Loucy (cell line): ENCODE measurements around the gene BBX.
A peak's percentile ranks its signal among the peaks of the same experiment; 100 is the strongest.

Experiments
- CTCF ChIP-seq: fragments of 200-600 bp; sonication (generic); conservative IDR thresholded peaks from 2 replicates; pipeline ENCODE4 v1.5.1; 2014; ENCODE audit warnings: mild to moderate bottlenecking, antibody characterized with exemption, low read length
- EZH2phosphoT487 ChIP-seq: fragments of 200-600 bp; IDR thresholded peaks from 2 replicates; pipeline ENCODE4 v1.6.1; 2018; ENCODE audit warnings: antibody characterized with exemption, mild to moderate bottlenecking, moderate library complexity, borderline replicate concordance

GRCh38 chr3:107740992-107741896, 218.5 kb downstream of the BBX start:
- peak; percentile 74 for TF ChIP-seq CTCF
- TF ChIP-seq EZH2phosphoT487, result no peak
